SU-DHL-6 (cell line): ENCODE results near the gene CASP14.
A peak's percentile ranks its signal among the peaks of the same experiment; 100 is the strongest.

ENCODE experiments used
- EZH2phosphoT487 ChIP-seq: fragments of 200-600 bp; sonication (generic), shearing (Covaris generic); conservative IDR thresholded peaks from 2 replicates; pipeline ENCODE4 v1.6.1; 2018; ENCODE audit warnings: mild to moderate bottlenecking, antibody characterized with exemption, low read length, moderate library complexity, mixed read lengths
- TF ChIP-seq, protein P1 (sequence below): fragments of 200-600 bp; sonication (generic); IDR thresholded peaks from one replicate; pipeline ENCODE4 v1.5.1; 2017; ENCODE audit warnings: antibody characterized with exemption, mild to moderate bottlenecking, low read length, moderate library complexity; ENCODE audit not compliant: insufficient read depth, poor library complexity, severe bottlenecking

- TF ChIP-seq, protein P1, sequence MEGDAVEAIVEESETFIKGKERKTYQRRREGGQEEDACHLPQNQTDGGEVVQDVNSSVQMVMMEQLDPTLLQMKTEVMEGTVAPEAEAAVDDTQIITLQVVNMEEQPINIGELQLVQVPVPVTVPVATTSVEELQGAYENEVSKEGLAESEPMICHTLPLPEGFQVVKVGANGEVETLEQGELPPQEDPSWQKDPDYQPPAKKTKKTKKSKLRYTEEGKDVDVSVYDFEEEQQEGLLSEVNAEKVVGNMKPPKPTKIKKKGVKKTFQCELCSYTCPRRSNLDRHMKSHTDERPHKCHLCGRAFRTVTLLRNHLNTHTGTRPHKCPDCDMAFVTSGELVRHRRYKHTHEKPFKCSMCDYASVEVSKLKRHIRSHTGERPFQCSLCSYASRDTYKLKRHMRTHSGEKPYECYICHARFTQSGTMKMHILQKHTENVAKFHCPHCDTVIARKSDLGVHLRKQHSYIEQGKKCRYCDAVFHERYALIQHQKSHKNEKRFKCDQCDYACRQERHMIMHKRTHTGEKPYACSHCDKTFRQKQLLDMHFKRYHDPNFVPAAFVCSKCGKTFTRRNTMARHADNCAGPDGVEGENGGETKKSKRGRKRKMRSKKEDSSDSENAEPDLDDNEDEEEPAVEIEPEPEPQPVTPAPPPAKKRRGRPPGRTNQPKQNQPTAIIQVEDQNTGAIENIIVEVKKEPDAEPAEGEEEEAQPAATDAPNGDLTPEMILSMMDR: peak; percentile 29
- TF ChIP-seq EZH2phosphoT487: no peak
Measured at GRCh38 chr19:15025217-15025616, 24.1 kb upstream of the CASP14 start.
